Activated CD4-positive, alpha-beta T cell treated with anti-CD3 and anti-CD28 coated beads, Interleukin-2, amount 50 U/mL, for 48 hours (primary cell): ENCODE data around the gene LDB3.

Experiments
- DNase-seq, 2 experiments: peaks; one replicate each; pipeline ENCODE4 v3.0.0-alpha.2; 2020

LDB3 gene

GRCh38 chr10:86773498-86773897, 105.2 kb downstream of the LDB3 start:
- no peak for DNase-seq

GRCh38 chr10:86775056-86775869, 107.0 kb downstream of the LDB3 start:
- DNase-seq = no peak

GRCh38 chr10:86775870-86776180, 107.5 kb downstream of the LDB3 start:
- DNase-seq = no peak

- no peak for DNase-seq
Observed at GRCh38 chr10:86779220-86780017, 111.1 kb downstream of the LDB3 start.

GRCh38 chr10:86782701-86783418, 114.5 kb downstream of the LDB3 start:
- DNase-seq = no peak

- DNase-seq = no peak
Observed at GRCh38 chr10:86785037-86785436, 116.7 kb downstream of the LDB3 start.
